Measurements from ENCODE around the gene TMEM131L. TPM values are rescaled to one million over a fixed set of nuclear protein-coding genes. Genes with fewer than 3 reads are reported as not detected.
A peak's percentile ranks its signal among the peaks of the same experiment; 100 is the strongest.

TMEM131L gene
- total RNA-seq, 1 donor from 2014 or later: 7.6 TPM

- Histone ChIP-seq H3K36me3 (ENCODE audit: control insufficient read depth, insufficient read depth, low read length) (no peaks in the 10 kb centered on the region), H3K4me3 (ENCODE audit: low read depth, low read length) (no peak overlapping the region), H3K27me3 (ENCODE audit: control insufficient read depth, insufficient read depth, low read length) (no peaks in the 10 kb centered on the region)
- DNase-seq (ENCODE audit: low read depth): no peak
- TF ChIP-seq CTCF (IDR thresholded peaks at IDR 0.05; ENCODE audit: insufficient read depth, low read length, poor library complexity, severe bottlenecking): no peak
These were observed 19.7 kb downstream of the TMEM131L start for GRCh38 chr4:153485860-153486259.

- no peak for TF ChIP-seq CTCF (IDR thresholded peaks at IDR 0.05; ENCODE audit: insufficient read depth, low read length, poor library complexity, severe bottlenecking)
- Histone ChIP-seq H3K36me3 (ENCODE audit: control insufficient read depth, insufficient read depth, low read length) (no peaks in the 10 kb centered on the region), H3K27me3 (ENCODE audit: control insufficient read depth, insufficient read depth, low read length) (no peaks in the 10 kb centered on the region), H3K4me3 (ENCODE audit: low read depth, low read length) (no peak overlapping the region)
- peak; percentile 90 for DNase-seq (ENCODE audit: low read depth)
These were observed 20.4 kb downstream of the TMEM131L start for GRCh38 chr4:153486281-153487151.

DNA sequence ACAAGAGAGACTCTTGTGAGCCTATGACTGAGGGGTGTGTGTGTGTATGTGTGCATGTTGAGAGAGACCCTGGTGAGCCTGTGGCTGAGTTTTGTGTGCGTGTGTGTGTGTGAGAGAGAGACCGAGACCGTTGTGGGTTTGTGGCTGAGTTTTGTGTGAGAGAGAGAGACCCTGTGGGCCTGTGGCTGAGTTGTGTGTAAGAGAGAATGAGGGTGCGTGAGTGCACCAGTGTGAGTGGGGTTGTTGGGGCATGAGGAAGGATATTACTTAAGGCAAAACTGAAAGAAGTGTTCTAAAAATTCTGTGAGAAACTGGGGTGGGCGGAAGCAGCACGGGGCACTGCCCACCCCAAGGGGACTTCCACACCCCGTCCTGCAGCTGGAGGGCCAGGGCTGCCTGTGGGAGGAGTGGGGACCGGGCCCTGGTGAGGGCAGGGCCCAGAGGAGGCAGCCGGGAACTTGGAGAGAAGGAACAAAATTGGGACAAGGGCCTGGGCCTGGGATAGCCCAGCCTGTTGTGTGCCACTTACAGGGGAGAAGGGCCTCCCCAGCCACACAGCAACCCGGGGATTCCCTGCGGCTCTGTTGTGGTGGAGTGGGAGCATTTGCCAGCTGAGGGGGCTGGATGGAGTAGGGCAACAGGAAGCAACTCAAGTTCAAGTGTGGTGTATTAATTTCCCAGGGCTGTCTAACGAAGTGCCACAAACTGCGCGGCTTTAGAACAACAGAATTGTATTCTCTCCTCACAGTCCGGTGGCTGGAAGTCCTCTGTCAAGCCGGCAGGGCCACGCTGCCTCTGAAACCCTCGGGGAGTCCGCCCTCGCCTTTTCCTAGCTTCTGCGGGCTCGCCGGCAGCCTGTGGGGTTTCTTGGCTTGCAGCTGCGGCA is 22.1 kb downstream of the TMEM131L start:
- TF ChIP-seq CTCF (IDR thresholded peaks at IDR 0.05; ENCODE audit: insufficient read depth, low read length, poor library complexity, severe bottlenecking): no peak
- H3K27me3 ChIP-seq (ENCODE audit: control insufficient read depth, insufficient read depth, low read length): no peaks in the 10 kb centered on the region
- no peaks in the 10 kb centered on the region for H3K36me3 ChIP-seq (ENCODE audit: control insufficient read depth, insufficient read depth, low read length)
- no peak overlapping the region for H3K4me3 ChIP-seq (ENCODE audit: low read depth, low read length)
- no peak for DNase-seq (ENCODE audit: low read depth)

DNA sequence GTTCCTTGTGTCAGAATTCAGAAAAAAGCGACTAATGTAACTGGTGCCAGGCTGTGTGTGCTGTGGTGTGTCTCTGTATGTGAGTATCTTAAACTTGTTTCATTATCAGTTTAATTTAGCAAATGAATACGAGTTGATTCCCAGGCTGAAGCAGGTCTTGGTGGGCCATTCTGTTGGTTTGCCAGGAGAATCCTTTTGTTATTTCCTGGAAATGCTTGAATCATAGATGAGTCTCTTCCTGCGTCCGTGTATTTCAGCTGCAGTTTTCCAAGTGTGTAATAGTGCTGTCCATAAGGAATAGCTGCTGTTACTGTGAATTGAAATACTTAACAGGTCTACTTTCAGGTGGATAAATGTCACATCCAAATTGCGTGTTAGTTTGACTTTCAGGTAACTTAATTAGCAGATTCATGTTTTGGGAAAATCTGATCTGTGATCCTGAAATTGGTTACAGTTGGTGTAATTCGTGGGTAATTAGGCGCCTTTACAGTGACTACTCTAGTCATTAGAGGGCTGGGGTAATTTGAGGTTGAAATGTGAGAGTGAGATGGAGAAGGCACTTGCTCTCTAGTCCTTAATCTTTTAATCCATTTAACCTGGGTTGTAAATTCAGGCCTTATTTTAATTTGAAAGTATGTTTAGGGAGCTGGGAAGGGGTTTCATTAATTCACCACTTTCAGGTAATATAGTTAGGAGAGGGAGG is 23.8 kb downstream of the TMEM131L start:
- no peaks in the 10 kb centered on the region for H3K36me3 ChIP-seq (ENCODE audit: control insufficient read depth, insufficient read depth, low read length)
- no peak for TF ChIP-seq CTCF (IDR thresholded peaks at IDR 0.05; ENCODE audit: insufficient read depth, low read length, poor library complexity, severe bottlenecking)
- no peaks in the 10 kb centered on the region for H3K27me3 ChIP-seq (ENCODE audit: control insufficient read depth, insufficient read depth, low read length)
- H3K4me3 ChIP-seq (ENCODE audit: low read depth, low read length): no peak overlapping the region
- DNase-seq (ENCODE audit: low read depth): no peak

DNA sequence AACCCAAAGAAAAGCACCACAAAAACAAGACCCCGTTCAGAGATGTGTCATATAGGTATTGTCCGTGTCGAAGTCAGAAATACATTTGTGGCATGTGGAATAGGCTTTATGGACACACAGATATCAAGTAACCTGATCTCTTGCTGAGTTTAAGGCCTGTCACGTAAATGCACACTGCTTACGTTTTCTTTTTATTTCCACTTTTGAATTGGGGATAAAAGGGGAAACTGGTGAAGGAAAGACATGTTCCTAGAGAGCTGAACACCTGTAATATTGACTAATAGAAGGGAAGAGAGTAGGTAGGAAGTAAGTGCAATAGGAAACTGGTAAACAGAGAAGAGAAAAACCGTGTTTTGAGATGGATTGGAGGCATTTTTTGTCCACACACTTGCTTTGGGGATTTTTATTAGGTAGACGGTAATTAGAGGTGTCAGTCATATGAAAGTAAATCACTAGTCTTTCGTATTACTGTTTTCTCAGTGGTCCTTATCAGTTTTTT is 24.9 kb downstream of the TMEM131L start:
- Histone ChIP-seq H3K27me3 (ENCODE audit: control insufficient read depth, insufficient read depth, low read length) (no peaks in the 10 kb centered on the region), H3K36me3 (ENCODE audit: control insufficient read depth, insufficient read depth, low read length) (no peaks in the 10 kb centered on the region), H3K4me3 (ENCODE audit: low read depth, low read length) (no peak overlapping the region)
- TF ChIP-seq CTCF (IDR thresholded peaks at IDR 0.05; ENCODE audit: insufficient read depth, low read length, poor library complexity, severe bottlenecking): no peak
- no peak for DNase-seq (ENCODE audit: low read depth)
